ENCODE data around the gene SLAIN2. TPM values are rescaled to one million over a fixed set of nuclear protein-coding genes. Genes with fewer than 3 reads are reported as not detected.

Gene SLAIN2
- total RNA-seq, 2 experiments from 2014 or later = 46.3 to 47.0 TPM

GRCh38 chr4:48429709-48430474, 88.6 kb downstream of the SLAIN2 start:
- H3K27ac Mint-ChIP-seq = no peak overlapping the region
- CTCF ChIA-PET = interaction anchor here (1.1 kb wide), 1 partner anchor 10 kb away, joined by 3 read pairs; no protein-coding TSS in a partner anchor
- intact Hi-C loops (cut with DNase I, micrococcal nuclease) = no loop called here

GRCh38 chr4:48431401-48431800, 90.1 kb downstream of the SLAIN2 start:
- intact Hi-C loops (cut with DNase I, micrococcal nuclease) = no loop called here
- DNase-seq = peak in 1 of 14 experiments; percentile 1
- H3K27me3 Mint-ChIP-seq = no peaks in the 10 kb centered on the region
- no peak for ATAC-seq (ENCODE audit: poor library complexity)
- ChIA-PET CTCF (no interaction called here), POLR2A (no interaction called here)
- TF ChIP-seq, protein P1, sequence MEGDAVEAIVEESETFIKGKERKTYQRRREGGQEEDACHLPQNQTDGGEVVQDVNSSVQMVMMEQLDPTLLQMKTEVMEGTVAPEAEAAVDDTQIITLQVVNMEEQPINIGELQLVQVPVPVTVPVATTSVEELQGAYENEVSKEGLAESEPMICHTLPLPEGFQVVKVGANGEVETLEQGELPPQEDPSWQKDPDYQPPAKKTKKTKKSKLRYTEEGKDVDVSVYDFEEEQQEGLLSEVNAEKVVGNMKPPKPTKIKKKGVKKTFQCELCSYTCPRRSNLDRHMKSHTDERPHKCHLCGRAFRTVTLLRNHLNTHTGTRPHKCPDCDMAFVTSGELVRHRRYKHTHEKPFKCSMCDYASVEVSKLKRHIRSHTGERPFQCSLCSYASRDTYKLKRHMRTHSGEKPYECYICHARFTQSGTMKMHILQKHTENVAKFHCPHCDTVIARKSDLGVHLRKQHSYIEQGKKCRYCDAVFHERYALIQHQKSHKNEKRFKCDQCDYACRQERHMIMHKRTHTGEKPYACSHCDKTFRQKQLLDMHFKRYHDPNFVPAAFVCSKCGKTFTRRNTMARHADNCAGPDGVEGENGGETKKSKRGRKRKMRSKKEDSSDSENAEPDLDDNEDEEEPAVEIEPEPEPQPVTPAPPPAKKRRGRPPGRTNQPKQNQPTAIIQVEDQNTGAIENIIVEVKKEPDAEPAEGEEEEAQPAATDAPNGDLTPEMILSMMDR (IDR thresholded peaks at IDR 0.05) = no peak
- H3K27ac Mint-ChIP-seq = peak overlapping the region; percentile 21
- no peak overlapping the region for H3K4me3 ChIP-seq (ENCODE audit: low read length)
- H3K27ac ChIP-seq (ENCODE audit: low read depth in 1 of 2, low read length in 2 of 2) = no peak overlapping the region
- peaks cover 14% of the 10 kb centered on the region for H3K36me3 Mint-ChIP-seq (ENCODE audit: low read depth)
- H3K27me3 ChIP-seq (ENCODE audit: control insufficient read depth in 1 of 2, insufficient read depth in 2 of 2, low read length in 2 of 2) = no peaks in the 10 kb centered on the region
- H3K9me3 ChIP-seq (ENCODE audit: control insufficient read depth in 1 of 2, insufficient read depth in 1 of 2, low read length in 2 of 2) = no peaks in the 10 kb centered on the region
- H3K4me1 Mint-ChIP-seq (ENCODE audit: low read depth) = peaks cover 52% of the 10 kb centered on the region
- H3K4me3 Mint-ChIP-seq = peak overlapping the region; percentile 0
- no peaks in the 10 kb centered on the region for H3K36me3 ChIP-seq (ENCODE audit: insufficient read depth, low read length)
- H3K4me1 ChIP-seq (ENCODE audit: insufficient read depth, low read length) = peaks cover 8% of the 10 kb centered on the region
- H3K9me3 Mint-ChIP-seq = no peaks in the 10 kb centered on the region

More at GRCh38 chr4:48429709-48430474, 88.6 kb downstream of the SLAIN2 start:
- H3K4me3 ChIP-seq (ENCODE audit: low read length) = no peak overlapping the region
- no peaks in the 10 kb centered on the region for H3K36me3 ChIP-seq (ENCODE audit: insufficient read depth, low read length)
- H3K4me1 ChIP-seq (ENCODE audit: insufficient read depth, low read length) = peaks cover 8% of the 10 kb centered on the region
- H3K9me3 Mint-ChIP-seq = no peaks in the 10 kb centered on the region
- no peak overlapping the region for H3K27ac ChIP-seq (ENCODE audit: low read depth in 1 of 2, low read length in 2 of 2)
- DNase-seq = no peak
- POLR2A ChIA-PET = interaction anchor here (0.5 to 1.0 kb wide), 2 partner anchors 21 to 61 kb away, joined by 3 read pairs; no protein-coding TSS in a partner anchor
- no peaks in the 10 kb centered on the region for H3K27me3 ChIP-seq (ENCODE audit: control insufficient read depth in 1 of 2, insufficient read depth in 2 of 2, low read length in 2 of 2)
- H3K4me1 Mint-ChIP-seq (ENCODE audit: low read depth) = peaks cover 52% of the 10 kb centered on the region
- no peaks in the 10 kb centered on the region for H3K27me3 Mint-ChIP-seq
- ATAC-seq (ENCODE audit: poor library complexity) = no peak
- peaks cover 19% of the 10 kb centered on the region for H3K36me3 Mint-ChIP-seq (ENCODE audit: low read depth)
- no peaks in the 10 kb centered on the region for H3K9me3 ChIP-seq (ENCODE audit: control insufficient read depth in 1 of 2, insufficient read depth in 1 of 2, low read length in 2 of 2)
- TF ChIP-seq, protein P1 (IDR thresholded peaks at IDR 0.05) = no peak
- H3K4me3 Mint-ChIP-seq = no peak overlapping the region

GRCh38 chr4:48432017-48432416, 90.7 kb downstream of the SLAIN2 start:
- TF ChIP-seq, protein P1 (IDR thresholded peaks at IDR 0.05) = no peak
- POLR2A ChIA-PET = no interaction called here
- intact Hi-C loops (cut with DNase I, micrococcal nuclease) = no loop called here
- Mint-ChIP-seq H3K4me1 (ENCODE audit: low read depth) (peaks cover 51% of the 10 kb centered on the region), H3K27me3 (no peaks in the 10 kb centered on the region), H3K4me3 (no peak overlapping the region), H3K36me3 (ENCODE audit: low read depth) (peaks cover 12% of the 10 kb centered on the region), H3K27ac (peak overlapping the region; percentile 21), H3K9me3 (no peaks in the 10 kb centered on the region)
- ATAC-seq (ENCODE audit: poor library complexity) = no peak
- no peak for DNase-seq
- Histone ChIP-seq H3K27me3 (ENCODE audit: control insufficient read depth in 1 of 2, insufficient read depth in 2 of 2, low read length in 2 of 2) (no peaks in the 10 kb centered on the region), H3K9me3 (ENCODE audit: control insufficient read depth in 1 of 2, insufficient read depth in 1 of 2, low read length in 2 of 2) (no peaks in the 10 kb centered on the region), H3K36me3 (ENCODE audit: insufficient read depth, low read length) (no peaks in the 10 kb centered on the region), H3K4me1 (ENCODE audit: insufficient read depth, low read length) (peaks cover 8% of the 10 kb centered on the region), H3K27ac (ENCODE audit: low read depth in 1 of 2, low read length in 2 of 2) (no peak overlapping the region), H3K4me3 (ENCODE audit: low read length) (no peak overlapping the region)
- CTCF ChIA-PET = no interaction called here
